ENCODE data around the gene DCAF5.

DNA sequence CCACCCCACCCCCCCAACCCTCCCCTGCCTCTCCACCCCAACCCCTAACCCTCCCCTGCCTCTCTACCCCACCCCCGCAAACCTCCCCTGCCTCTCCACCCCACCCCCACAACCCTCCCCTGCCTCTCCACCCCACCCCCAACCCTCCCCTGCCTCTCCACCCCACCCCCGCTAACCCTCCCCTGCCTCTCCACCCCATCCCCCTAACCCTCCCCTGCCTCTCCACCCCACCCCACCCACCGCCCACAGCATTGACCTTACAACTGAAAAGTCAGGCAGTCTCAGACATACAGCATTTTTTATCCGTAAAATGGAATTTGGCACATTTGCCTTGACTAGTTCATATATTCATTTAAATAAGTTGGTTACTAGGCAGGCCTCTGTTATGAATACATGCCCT is 135.2 kb downstream of the DCAF5 start:
- TF ChIP-seq, protein P1, sequence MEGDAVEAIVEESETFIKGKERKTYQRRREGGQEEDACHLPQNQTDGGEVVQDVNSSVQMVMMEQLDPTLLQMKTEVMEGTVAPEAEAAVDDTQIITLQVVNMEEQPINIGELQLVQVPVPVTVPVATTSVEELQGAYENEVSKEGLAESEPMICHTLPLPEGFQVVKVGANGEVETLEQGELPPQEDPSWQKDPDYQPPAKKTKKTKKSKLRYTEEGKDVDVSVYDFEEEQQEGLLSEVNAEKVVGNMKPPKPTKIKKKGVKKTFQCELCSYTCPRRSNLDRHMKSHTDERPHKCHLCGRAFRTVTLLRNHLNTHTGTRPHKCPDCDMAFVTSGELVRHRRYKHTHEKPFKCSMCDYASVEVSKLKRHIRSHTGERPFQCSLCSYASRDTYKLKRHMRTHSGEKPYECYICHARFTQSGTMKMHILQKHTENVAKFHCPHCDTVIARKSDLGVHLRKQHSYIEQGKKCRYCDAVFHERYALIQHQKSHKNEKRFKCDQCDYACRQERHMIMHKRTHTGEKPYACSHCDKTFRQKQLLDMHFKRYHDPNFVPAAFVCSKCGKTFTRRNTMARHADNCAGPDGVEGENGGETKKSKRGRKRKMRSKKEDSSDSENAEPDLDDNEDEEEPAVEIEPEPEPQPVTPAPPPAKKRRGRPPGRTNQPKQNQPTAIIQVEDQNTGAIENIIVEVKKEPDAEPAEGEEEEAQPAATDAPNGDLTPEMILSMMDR (conservative IDR thresholded peaks at IDR 0.05 in 1 of 2, IDR thresholded peaks at IDR 0.05 in 1 of 2; ENCODE audit: extremely low read depth in 1 of 2, insufficient read depth in 1 of 2, low read depth in 1 of 2, low read length in 2 of 2), result no peak
- no peak for TF ChIP-seq EZH2 (IDR thresholded peaks at IDR 0.05; ENCODE audit: borderline replicate concordance, low read length)
